GM18858 (cell line): ENCODE data around the gene MTF1.
"Not testable (repeated sequence)": the region's sequence is repeated elsewhere in the genome, so short reads cannot be mapped to it uniquely, and the experiment has no call there.

Experiments used
- ATAC-seq: cut with Tn5 transposase; IDR thresholded peaks from one replicate; pipeline ENCODE4 v1.9.1; 2021; ENCODE audit not compliant: unreplicated experiment

The MTF1 gene

DNA sequence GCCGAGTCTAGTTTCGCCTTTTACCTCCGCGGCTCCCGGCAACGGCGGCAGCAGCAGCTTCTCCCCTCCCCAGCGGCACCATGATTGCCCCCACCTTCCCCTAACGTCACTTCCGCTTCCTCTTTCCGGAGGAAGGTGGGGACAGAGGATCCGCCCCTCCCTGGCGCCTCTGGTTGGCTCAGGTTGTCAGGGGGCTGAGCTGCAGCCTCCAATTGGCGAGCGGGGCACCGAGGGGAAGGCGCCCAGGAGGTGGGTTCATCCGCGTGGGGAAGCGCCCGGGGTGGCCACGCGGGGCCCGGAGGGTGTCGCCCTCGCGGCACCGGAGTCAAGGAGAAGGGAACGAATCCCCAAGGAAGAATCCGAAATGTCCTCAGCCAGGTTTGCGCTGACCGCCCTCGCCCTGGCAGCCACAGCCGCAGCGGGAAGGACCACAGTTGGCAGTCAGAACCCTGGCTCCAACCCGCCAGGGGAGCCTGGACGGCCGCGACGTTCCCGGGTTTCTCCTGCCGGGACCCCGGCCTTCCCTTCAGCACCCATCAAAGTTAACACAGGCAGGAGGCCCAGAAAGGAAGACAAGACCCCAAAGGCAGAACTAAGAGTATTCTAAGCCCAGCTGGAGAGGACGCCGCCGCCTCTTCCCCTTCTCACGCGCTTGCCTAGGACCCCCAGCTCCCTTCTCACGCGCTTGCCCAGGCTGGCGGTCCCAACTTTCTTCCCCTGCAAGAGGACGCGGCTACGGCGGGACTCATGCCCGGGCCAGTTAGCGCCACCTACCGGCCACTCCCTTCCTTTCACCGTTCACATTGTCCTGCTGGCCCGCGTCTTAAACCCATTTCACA lies at the start of gene MTF1:
Gene MTF1 (minus strand): TSS at position 86 of the 839 bp plus-strand sequence. CDS start 1,934 bp downstream, outside the sequence.
- peak; percentile 84 for ATAC-seq

DNA sequence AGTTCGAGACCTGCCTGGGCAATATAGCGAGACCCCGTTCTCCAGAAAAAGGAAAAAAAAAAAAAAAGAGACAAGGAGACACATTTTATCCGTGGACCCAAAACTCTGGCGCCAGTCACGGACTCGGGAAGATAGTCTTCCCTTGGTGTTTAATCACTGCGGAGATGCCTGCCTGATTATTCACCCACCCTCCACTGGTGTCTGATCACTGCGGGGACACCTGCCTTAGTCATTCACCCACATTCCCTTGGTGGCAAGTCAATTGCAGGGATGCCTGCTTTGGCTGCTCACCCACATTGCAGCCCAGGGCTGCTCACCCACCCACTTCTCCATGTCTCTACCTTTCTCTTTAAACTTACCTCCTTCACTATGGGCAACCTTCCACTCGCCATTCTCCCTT lies 49.1 kb upstream of the MTF1 start:
- not testable (repeated sequence) for ATAC-seq

DNA sequence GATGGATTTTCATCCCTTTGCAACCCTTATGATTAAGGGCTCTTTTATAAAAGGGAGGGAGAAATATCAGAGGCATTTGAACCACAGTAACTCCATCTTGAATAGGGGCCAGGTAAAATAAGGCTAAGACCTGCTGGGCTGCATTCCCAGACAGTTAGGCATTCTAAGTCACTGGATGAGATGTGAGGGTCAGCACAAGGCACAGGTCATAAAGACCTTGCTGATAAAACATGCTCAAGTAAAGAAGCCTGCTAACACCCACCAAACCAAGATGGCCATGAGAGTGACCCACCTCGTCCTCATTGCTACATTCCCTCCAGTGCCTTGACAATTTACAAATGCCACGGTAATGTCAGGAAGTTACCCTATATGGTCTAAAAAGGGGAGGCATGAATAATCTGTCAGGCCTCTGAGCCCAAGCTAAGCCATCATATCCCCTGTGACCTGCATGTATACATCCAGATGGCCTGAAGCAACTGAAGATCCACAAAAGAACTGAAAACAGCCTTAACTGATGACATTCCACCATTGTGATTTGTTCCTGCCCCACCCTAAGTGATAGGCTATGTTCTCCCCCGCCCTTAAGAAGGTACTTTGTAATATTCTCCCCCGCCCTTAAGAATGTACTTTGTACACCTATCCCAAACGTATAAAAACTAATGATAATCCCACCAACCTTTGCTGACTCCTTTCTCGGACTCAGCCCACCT lies 48.2 kb upstream of the MTF1 start:
- not testable (repeated sequence) for ATAC-seq

DNA sequence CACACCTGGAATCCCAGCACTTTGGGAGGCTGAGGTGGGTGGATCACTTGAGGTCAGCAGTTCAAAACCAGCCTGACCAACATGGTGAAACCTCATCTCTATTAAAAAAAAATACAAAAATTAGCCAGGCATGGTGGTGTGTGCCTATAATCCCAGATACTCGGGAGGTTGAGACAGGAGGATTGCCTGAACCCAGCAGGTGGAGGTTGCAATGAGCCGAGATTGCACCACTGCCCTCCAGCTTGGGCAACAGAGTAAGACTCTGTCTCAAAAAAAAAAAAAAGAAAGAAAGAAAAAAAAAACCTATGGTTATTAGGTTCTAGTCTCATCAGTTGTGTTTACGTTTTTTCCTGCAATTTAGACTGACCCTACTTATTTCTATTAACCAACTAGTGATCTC lies 47.2 kb upstream of the MTF1 start:
- not testable (repeated sequence) for ATAC-seq

DNA sequence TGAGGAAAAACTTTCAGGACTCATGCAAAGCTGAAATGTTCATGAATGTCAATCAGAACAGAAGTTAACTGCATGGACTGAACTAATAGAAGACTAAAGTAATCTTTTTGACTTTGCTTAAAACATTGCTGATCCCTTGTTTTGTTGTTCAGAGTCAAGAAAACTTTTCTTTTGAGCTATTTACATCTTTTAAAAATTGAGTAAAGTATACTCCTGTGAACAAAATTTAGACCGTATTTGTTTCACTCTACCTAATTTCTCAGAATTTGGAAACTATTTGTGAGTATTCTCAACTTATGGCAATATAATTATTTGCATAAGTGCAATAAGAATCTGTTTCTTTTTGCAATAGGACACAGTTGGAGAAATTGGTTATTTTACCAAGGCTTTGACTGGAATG lies 46.3 kb upstream of the MTF1 start:
- ATAC-seq = no peak

DNA sequence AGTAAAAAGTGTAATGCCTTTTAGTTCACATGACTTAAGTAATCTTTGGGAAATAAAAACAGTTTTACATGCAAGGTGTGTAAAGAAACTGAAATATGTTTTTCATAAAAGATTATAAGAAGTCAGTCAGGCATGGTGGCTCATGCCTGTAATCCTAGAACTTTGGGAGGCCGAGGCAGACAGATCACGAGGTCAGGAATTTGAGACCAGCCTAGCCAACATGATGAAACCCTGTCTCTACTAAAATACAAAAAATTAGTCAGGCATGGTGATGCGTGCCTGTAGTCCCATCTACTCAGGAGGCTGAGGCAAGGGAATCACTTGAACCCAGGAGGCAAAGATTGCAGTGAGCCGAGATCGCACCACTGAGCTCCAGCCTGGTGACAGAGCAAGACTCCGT lies 44.5 kb upstream of the MTF1 start:
- ATAC-seq = not testable (repeated sequence)

DNA sequence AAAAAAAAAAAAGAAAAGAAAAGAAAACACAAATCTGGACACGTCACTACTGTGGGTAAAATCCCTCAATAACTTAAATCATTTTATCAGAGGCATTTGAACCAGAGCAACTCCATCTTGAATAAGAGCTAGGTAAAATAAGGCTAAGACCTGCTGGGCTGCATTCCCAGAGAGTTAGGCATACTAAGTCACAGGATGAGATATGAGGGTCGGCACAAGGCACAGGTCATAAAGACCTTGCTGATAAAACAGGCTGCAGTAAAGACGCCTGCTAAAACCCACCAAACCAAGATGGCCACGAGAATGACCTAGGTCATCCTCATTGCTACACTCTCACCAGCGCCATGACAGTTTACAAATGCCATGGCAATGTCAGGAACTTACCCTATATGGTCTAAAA lies 43.6 kb upstream of the MTF1 start:
- no peak for ATAC-seq

DNA sequence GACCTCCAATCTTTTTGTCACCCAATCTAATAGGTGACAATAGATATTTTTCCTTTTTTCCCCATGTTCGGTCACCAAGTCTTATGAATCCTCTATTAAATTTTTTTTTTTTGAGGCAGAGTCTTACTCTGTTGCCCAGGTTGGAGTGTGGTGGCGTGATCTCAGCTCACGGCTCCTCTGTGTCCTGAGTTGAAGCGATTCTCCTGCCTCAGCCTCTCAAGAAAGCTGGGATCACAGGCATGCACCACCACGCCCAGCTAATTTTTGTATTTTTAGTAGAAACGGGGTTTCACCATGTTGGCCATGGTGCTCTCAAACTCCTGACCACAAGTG lies 42.5 kb upstream of the MTF1 start:
- no peak for ATAC-seq

DNA sequence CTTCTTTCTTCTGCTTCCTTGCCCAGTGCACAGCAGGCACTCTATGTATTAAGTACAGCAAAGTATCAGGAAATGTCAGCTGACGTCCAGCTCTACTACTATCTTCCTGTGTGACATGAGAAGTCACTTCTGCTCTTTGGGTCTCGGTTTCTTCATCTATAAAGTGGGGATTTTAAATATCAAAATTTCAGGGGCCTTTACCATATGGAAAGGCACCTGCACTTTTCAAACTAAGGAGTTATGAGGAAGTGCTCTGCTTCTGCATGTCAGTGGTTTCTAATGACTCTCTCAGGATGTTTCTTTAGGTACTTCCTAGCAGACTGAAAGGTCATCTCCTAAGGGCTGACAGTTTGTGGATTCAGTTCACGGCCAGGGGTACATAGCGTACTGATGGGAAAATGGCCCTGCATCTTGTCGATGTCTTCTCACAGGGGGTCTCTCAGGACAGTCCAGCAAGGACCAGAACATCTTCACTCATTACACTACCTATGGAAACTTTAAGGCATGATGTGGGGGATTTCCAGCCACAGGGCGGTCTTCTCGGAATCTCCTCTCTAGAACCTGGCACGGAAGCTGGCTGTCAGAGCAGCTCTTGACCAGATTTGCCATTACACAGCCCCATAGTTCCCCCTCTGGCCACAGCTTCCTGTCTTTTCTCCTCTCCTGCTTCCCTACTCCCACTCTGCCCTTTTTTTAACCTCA lies 42.0 kb upstream of the MTF1 start:
- no peak for ATAC-seq

DNA sequence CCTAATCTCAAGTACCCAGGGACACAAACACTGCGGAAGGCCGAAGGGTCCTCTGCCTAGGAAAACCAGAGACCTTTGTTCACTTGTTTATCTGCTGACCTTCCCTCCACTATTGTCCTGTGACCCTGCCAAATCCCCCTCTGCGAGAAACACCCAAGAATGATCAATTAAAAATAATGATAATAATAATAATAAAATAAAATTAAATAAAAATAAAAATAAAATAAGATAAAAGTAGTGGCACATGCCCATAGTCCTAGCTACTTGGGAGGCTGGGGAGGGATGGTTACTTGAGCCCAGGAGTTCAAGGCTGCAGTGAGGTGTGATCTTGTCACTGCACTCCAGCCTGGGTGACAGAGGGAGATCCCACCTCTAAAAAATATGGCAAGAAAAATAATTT lies 38.2 kb upstream of the MTF1 start:
- ATAC-seq = not testable (repeated sequence)

DNA sequence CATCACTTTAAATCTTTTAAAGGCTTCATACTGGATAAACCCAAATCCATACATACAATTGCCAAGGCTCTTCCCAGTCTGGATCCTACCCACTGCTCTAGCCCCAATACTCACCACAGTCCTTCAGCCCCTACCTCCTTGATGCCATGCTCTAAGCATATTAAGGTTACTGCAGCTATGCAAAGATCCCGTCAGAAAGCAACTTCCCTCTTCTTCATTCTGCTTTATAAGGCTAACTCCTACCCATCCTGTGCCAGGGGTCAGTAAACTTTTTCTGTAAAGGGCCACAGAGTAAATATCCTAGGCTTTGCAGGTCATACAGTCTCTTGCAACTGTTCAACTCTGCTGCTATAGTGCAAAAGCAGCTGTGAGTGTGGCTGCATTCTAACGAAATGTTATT lies 34.3 kb upstream of the MTF1 start:
- no peak for ATAC-seq

DNA sequence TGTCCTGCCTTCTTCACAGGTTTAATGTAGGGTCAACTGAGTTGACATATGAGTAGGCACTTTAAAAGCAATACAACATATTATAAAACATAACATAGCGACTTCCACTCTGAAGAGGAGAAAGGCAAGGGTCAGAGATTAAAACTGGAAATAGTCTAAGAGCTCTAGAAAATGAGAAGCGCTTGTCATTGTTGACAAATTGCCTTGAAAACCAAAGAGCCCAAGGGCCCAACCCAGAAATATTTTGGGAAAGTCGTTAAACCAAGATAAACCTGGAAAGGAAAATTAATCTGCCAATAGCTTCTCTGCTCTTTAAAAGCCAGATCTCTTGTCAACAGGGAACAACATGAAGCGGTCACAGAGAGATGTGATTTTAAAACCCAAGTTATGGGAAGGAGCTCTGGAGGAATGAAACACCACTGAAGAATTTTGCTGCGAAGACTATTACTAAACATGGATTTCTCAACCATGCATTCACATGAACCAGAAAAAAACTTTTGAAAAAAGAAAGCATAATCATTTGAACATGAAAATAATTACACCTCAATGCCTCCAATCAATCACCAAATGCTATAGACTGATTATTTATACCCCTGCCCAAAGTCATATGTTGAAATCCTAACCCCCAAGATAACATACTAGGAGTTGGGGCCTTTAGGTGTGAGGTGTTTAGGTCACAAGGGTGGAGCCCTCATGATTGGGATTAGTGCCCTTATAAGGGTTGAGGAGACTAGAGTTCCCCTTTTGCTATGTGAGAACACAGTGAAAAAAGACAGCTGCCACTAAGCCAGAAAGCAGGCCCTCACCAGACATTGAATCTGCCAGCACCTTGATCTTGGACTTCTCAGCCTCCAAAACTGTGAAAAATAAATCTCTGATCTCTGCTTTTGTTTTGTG lies 33.0 kb upstream of the MTF1 start:
- ATAC-seq = no peak

DNA sequence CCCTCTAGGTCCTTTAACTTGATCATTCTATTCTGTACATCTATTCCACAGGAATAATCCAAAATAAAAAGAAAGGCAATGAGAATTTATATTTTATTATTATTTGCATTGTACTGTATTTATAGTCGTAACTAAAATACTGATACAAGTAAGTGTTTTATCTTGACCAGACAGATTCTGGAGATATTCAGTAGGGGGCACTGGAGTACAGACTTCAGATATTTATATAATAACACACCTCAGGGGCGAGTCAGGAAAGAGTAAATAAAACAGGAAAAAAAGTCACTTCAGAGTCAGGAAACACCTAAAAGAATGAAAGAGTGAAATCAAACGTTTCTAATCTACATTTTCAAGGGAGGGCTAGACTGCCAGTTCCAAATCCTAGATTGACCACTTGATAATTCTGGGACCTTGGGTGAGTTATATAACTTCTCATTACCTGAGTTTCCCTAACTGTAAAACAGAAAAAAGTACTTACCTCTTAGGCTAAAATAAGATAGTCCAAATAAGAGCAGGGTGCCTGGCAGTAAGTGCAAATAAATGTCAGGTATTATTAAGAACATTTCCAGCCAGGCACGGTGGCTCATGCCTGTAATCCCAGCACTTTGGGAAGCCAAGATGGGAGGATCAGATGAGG lies 31.1 kb upstream of the MTF1 start:
- ATAC-seq = no peak

DNA sequence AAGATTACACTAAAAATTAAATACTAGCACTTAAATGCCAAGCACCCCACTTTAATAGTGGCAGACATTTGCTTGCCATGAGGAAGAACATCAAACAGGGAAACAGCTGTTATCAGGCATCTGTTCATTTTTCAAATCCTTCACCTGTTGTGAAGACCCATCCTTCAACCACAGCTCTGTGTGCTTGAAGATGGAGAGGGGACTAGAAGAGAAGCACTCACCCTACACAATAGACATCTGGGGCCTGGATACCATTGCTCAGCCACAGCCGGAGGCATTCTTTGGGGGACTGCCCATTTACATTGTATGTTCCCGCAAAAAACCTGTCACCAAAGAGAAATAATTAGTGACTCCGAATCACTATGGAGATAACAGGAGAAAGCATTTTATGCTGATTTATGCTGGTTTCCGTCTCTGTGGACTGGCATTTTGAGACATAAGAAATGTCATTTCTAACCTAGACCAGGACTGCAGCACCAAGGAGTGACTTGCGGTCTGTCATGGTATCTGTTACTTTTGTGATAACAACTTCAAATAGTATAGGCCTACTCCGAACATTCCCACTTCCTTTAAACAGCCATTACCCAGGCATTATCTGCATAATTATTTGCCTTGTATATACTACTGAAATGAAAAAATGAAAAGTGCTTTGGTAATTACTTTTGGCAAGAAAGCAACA lies 28.8 kb upstream of the MTF1 start:
- ATAC-seq = no peak

DNA sequence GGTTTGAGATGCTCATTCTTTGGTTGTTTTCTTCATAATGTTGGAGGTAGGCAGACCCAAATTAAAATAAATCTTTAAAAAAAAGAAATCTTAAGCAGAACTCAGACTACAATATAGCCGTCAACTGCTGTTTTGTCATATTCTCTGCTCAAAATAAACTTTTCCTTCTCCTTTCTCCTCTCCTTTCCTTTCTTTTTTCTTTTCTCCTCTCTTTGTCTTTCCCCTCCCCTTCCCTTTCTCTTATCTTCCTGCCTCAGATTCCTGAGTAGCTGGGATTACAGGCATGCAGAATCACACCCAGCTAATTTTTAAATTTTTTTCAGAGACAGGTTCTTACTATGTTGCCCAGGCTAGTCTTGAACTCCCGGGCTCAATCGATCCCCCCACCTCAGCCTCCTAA lies 24.8 kb upstream of the MTF1 start:
- ATAC-seq = no peak

DNA sequence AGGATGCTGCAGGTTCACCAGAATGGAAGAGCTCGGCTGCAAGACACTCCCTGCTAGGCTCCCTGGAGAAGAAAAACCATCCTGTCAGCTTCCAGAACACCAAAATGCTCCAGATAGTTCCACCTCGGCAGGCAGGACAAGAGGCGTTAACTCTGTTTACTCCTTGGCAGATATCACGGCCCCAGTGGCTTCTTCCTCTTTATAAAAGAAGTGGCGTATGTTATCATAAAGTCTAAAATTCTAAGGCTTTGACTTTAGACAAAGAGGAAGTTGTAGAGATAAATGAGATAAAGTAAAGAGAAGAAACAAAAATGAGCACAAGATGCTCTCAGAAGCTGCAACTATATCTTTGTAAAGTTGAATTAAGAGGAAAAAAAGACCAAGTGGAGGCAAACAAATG lies 24.3 kb upstream of the MTF1 start:
- ATAC-seq = no peak

DNA sequence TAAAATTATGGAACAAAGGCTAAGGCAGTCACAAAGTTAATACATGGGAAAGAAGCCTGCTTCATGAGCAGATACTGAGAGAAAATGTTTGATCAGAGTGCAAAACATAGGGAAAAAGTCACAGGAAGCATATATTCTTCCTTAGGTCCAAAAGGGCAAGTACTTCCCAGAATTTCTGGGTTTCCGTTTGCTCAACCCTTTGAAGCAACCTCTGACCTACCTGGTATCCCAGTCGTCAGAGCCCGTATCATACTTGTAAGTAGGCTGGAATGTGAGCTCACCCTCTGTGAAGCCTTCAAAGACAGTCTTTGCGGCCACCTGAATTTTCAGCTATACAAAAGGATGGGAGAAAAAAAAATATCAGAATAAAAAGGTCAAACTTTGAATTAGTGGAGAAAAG lies 20.5 kb upstream of the MTF1 start:
- ATAC-seq = no peak

DNA sequence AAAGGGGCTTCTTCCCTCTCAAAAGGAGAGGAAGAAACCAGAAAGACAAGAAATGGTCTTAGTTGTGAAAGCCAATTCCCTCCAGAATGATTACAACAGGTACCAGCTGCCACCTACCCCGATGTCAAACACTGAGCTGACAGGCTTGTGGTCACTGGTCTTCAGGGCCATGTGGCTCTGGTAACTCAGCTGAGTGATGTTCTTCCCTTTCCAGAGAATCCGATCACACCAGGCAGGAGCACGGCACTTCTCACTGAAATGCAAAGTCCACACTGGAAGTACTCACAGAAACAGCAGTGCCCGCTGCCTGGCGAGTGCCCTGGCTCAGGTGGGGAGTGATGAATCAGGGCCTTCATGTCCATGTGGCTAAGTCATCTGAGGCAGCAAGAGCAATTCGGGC lies 18.7 kb upstream of the MTF1 start:
- ATAC-seq = no peak

DNA sequence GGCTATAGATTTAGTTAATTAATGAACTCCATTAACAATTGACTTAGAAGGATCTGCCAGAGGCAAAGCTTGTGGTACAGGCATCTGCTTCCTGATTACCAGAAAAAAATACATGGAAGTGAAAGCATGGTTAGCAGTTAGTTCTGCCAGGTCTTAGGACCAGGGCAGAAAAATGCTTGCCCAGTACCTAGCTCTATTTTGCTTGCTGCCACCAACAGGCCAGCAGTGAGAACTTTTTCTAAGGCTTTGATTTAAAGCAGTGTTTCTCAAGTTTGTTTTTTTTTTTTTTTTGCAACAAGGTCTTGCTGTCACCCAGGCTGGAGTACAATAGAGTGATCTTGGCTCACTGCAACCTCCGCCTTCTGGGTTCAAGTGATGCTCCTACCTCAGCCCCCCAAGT lies 16.4 kb upstream of the MTF1 start:
- ATAC-seq = no peak

DNA sequence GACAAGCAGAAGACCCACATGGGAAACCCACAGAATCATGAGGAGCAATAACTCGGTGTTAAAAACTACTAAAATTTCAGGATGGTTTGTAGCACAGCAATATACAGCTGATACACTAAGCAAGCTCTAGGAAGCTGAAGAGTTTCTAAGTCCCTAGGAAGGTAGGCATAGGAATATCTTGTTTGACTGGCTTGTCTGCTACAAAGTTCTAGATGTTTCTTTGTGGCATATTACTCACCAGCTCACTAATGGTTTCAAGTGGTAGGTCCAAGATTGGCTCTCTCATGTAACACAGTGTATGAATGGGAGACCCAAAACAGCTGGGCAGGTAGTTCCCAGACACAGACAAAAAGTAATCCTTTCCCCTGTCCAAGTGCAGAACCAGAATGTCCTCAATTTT lies 13.3 kb upstream of the MTF1 start:
- no peak for ATAC-seq
